Epidermal melanocyte (primary cell): ENCODE measurements around the gene GABRG3.

Experiments
- DNase-seq: peaks from one replicate; pipeline ENCODE4 v3.0.0; 2011; ENCODE audit warnings: low spot score; ENCODE audit not compliant: insufficient read length

GABRG3 gene

DNA sequence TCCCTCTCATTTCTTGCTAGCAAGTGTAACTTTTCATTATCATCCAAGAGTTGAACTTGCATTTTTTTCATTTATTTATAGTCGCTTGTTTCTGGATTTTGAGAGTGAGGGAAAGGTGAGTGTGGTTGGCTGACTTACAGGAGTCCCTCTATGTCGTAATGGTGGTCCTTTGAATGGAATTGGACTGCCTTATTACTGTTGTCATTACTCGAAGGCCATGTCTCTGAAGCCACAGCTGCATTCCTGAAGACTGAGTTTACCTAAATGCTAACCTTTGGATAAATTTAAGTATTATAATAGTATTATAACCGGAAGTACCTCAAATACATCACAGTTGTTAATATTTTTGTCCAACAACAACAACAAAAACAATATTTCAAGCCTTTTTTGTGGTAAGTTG is 488.9 kb downstream of the GABRG3 start:
- no peak for DNase-seq

DNA sequence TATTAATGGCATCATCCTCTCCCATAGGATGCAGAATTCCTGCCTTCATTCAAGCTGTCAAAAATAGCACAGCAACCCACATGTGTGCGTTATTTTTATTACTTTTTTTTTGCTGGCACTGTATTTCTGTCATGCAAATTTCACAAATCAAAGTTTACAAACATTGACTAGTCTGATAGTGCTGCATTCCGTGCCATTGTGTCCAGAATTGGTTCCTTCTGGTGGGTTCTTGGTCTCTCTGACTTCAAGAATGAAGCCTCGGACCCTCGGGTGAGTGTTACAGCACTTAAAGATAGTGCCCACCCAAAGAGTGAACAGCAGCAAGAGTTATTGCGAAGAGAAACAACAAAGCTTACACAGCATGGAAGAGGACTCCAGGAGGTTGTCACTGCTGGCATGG is 490.2 kb downstream of the GABRG3 start:
- DNase-seq, result no peak

DNA sequence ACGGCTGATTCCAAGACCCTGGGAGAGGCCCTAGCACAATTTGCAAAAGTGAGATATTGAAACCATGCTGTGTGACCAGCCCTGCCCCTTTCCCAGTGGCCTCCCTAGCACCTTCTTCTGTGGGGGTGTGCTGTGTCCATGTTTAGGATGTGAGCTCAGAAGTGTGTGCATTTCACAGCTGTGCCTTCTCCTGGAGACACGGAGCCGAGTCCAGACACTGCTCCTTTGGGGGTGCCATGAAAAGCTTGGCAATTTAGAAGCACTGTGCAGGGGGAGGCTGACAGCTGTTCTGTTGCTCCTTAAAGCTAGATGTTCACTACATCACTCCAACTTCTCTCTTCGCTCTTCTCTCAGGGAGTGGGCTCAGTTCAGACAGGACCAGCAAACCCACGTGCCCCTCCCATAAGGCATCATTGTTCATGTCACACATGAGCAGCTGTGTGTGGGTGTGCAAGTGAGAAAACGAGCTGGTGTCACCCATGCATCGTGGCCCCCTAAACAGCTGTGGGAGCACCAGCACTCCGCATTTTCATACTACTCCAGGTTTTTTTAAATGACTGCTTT is 492.6 kb downstream of the GABRG3 start:
- no peak for DNase-seq

DNA sequence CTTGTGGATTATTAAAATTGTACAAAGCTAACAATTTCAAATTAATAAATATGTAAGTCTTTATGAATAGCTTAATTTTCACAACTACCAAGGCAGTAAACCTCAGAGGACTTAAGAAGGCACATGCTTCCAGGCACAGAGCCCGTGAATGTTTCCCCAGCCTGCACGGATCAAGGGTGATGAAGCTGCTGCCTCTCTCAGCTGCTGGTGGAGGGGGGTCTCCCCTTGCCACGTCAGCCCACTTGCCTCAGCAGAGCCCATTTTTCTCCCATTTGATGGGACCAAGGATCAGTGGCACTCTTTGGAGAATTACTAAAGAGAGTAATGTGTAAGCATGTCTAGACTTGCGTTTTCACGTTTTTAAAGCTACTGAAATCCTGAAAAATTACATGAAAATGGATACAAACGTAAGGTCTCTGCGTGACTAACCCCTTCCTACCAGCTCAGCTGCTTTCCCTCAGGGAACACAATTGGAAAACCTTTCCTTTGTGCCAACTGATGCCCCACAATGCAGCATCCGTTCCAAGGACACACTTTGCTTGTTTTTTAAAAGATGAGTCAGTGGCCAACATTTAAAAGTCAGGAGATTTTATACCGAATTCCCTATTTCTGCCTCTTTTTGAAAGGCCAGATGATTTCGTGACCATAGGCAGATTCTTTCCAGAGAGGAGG is 494.1 kb downstream of the GABRG3 start:
- no peak for DNase-seq

DNA sequence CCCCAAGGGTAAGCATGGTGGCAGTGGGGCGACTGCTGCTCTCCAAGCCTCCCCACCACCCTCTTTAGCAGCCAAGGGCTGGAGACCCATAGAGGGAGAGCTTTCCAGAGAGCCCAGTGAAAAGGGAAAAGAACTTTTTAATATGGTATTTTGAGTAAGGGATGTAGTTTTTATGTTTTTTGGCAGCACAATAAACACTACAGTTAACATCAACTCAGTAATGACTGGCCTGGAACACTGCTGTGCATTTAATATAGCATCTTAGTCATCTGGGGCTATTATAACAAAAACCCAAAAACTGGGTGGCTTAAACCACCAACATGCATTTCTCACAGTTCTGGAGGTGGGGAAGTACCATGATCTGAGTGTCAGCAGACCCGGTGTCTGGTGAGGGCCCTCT is 495.8 kb downstream of the GABRG3 start:
- no peak for DNase-seq

DNA sequence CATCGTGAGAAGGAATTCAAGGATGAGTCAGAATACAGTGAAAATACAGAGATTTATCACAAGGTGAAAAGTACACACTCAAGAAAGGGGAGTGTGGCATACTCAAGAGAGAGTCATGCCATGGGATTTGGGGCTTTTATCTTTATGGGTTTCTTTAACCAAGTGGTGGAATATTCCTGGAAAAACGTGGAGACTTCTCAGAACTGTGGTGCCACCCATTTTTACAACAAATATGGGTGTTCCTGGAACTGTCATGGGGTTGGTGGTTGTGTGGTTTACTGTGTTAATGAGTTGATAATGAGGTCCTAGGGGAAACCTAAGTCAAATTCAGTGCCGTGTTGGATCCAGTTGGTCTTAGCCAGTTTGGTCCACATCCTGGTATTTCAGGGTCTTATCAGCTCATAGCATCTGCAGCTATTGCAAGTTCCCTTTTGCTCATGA is 497.2 kb downstream of the GABRG3 start:
- no peak for DNase-seq

DNA sequence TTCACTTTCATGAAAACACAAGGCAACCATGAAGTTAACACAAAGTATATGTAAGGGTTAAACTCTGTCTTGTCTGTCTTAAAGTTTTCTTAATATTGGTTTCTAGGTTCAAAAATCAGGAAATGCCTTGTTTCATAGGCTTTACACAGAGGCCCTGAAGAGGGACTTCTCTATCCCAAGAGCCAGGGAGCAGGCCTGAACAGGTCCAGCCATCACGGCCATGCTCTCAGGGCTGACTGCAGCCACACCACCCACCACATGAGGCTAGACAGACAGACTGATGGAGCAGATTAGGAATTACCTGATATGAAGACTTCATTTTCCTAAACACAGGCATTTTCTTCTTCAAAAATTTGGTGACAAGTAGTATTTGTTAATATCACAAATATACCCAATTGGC is 502.9 kb downstream of the GABRG3 start:
- no peak for DNase-seq

DNA sequence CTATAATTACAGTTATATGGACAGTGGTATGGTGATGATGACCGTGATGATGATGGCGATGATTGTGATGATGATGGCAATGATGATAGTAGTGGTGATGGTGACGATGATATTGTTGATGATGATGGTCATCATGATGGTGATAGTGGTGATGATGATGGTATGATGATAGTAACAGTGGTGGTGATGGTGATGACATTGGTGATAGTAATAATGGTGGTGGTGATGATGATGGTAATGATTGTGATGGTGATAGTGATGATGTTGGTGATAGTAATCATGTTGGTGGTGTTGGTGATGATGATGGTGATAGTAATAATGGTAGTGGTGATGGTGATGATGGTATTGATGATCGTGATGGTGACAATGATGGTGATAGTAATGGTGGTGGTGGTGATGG is 504.4 kb downstream of the GABRG3 start:
- no peak for DNase-seq

DNA sequence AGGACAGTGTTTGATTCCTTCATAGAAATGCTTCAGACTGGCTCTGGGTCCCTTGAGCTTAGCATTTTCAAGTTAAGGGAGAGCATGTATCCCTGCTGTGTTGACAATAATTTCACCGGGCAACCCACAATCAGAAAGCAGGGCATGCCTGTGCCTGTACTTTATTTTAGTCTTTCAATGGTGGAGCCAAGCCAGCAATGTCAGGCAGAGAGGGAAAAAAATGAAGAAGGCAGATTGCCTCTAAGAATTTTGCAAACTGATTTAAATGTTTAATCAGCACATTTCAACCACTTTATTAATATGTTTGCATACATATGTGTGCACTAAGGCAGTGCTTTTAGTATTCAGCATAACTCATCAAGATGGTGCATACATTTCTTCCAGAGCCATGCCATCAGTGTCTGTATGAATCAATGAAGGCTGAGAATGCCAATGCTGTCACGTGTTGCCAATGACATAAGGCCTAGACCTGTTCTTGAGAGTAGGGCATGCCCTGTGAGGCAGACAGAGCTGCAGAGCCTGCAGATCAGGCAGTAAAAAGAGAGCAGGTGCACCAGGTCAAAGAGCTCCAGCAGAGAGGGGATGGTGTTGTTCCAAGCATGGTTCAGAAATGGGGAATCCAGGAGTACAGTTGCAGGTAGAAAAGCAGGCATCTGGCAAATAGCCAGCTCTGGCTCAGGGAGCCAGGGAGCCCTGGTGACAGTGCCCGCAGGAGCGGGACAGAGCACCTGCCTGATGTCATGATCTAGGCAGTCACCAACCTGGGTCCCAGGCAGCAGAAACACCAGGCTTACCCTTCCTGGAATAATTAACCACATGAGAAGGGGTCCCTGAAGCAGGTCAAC is 508.5 kb downstream of the GABRG3 start:
- no peak for DNase-seq

DNA sequence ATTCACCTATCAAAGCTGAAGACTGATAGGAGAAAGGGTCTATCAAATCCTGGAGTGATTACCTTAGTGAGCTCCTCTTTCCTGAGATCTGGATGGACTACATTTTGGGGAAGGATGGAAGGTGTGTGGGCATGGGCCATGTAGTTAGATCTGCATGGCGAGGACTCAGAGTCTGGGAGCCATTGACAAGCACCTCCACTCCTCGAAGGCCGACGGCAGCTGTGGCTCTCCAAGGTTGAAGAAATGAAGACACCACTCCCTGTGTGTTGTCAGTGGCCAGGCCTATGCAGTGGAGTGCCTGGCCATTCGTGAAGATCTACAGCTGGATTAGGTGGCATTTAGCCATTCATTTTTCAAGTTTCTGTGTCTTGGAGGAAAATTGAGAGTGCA is 509.2 kb downstream of the GABRG3 start:
- no peak for DNase-seq

DNA sequence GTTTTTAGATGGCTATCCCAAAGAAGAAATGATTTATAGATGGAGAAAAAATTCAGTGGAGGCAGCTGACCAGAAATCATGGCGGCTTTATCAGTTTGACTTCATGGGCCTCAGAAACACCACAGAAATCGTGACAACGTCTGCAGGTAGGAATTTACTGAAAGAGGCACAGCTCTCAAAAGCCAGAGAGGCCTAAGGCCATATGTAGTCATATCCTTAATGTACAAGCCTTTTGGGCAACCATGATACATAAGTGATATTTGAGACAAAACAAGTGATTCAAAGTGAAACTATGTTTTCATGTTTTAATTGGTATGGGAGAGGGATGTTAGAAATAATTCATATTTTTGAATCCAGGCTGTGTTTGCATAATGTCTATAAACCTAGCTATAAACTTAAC is 509.7 kb downstream of the GABRG3 start:
- no peak for DNase-seq

DNA sequence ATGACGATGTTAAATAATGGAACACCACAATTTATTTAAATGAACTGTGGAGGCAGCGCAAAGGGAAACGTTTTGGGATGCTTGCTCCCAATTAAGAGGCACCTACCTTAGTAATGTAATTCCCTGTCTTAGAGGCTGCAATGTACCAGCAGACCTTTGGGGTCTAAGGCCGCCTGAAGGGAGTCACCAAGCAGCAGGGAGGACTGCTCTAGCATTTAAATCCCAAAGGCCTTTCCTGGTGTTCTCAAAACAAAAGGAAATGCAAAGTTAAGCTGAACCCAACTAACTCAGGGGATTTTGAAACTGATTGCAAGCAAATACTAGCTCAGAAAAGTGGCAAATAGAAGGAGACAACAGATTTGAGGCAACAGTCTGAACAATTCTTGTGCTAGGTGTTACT is 510.8 kb downstream of the GABRG3 start:
- no peak for DNase-seq

DNA sequence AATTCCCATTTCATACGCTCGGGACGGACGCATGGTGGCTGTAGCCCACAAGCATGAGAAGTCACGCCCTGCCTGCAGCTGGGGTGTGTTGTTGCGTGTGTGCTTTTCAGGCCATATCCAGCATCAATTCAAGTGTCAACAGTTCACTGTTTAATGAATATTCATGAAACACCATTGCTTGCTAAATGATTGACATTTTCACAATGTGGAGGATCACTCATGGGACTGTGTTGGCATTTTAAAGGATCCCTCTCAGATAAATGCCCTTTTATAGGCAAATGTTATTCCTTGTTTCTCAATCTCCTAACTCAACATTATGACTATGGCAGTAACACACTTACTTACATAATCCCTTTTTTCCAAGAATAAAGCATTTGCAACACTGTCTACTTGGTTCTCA is 511.3 kb downstream of the GABRG3 start:
- DNase-seq, result no peak

DNA sequence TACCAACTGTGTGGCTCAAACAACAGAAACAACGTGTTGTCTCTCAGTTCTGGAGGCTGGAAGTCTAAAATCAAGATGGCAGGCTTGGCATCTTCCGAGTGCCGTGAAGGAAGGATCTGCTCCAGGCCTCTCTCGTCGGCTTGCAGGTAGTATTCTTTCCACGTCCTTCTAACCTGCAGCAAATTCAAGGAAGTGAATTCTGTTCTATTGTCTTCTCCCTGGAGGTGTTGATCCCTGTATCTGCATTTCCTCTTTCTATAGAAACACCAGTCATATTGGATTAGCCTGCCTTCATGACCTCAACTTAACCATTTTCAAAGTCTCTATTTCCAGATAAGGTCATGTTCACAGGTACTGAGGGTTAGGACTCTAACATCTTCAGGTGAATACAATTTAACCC is 512.1 kb downstream of the GABRG3 start:
- DNase-seq, result no peak

DNA sequence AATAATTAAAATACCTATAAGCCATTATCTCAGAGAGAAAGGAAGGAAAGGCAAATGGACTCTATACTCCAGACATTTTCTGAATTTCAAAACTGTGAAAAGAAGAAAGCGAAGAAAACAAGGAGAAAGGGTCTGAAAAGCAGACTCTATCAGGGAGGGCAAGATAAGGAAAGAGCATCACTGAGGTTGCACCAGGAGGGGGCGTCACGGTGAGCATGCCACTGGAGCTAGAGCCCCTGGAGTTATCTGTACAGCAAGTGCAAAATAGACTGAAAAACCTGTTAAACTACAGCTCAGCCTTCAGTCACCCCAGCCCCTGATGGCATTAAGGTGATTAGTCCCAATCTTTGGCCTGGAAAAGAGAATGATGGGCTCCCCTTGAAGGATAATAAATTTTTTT is 514.3 kb downstream of the GABRG3 start:
- DNase-seq, result no peak

DNA sequence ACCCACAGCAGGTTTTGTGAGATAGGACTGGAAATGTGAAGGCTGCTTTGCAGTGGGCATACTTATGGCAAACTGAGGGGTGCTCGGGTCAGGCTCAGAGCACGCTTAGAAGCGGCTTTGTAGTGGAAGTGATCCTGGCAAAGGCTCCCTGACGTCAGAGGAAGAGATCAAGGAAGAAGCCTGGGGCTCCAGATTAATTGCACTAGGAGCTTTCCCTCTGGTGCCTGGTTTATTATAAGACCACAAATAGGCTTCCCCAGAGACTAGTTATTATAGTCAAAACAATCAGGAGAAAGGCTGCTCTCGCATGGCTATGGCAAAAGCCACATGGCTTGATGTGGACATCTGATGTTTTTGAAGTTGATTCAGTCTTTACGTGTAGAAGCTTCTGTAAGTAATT is 515.1 kb downstream of the GABRG3 start:
- no peak for DNase-seq

DNA sequence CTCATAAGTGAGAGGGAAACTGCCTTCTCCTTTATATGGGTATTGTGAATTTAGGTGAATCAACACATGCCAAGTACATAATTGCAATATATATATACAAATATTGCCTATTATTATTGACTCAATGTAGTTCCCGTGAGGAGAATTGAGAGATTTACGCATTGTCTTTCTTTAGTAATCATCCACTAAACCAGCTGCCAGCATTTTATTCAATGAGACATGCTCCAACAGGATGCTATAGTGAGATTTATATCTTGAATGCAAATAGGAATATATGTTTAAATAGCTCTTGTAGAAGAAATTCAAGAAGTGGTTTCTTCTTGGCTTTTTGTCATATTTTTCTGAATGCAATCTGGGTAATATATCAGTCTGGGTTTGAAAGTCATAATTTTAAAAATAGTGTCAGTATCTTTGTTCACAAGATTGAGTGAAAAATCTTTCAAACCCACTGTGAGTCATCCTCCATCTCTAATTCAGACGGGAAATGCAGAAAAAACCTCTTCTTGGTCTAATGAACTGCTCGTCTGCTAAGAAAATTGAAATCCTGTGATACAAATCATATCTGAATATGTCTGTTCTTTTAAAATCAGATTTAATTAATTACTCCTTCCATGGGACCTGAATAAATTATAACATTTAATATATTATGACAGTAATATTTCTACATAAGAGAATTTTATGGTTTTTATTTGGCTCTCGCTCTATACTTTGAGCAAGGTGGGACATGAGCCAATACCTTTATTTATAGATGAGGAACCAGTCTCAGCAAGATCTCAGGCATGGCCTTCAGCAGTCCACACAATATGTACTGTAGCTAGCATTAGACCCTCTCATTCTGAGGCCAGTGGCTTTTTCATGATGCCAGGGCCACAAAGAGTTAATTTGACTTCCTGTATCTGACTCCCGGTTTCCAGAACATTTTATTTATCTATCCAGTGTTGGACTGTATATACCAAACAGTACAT is 516.0 kb downstream of the GABRG3 start:
- DNase-seq, result no peak

DNA sequence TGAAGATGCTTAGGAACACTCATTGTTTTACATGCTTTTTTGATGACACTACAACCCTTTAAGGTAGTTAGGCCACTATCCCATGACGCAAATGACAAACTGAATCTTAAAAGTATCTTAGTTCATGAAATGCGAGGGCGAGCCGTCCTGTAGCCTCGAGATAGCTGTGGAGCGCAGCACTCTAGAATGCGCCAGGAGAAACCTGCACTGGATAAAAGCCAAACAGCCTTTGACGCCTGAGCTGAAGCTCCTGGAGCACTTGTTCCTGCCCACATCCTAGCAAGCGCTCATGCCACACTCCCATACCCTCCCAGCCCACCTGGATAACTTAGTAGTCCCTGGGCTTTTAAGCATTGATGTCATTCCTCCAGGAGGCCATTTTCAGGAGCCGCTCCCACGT is 516.9 kb downstream of the GABRG3 start:
- no peak for DNase-seq

DNA sequence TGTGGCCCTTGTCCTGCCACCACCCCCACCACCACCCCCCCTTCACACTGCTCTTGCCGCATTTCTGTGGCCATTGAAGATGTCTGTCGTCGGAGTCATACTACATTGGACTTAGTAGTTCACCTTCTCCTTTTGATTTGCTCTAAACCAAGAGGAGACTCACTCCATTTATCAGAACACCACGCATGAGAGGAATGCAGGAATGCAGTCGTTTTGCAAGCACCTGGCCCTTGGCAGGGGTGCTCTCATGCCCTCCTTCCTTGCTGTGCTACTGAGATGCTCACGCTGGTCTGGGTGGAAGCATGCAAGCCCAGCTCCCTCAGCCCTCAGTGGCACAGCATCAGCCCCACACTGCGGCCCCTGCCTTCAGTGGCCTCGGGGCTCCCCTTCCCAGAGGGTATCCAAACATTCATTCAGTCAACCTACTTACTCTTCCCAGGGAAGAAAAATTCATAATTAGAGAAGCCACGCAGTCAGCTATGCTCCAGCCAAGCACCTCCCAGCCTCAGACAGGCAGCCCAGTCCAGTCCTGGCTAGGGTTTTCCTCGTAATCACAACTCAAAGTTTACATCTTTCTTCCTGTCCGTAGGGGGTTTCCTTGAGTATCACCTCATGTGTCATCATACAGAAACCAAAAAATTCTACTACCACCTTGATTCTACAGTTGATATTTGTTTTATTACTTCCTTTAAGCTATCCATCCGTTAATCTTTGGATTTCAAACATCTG is 520.0 kb downstream of the GABRG3 start:
- DNase-seq, result no peak

DNA sequence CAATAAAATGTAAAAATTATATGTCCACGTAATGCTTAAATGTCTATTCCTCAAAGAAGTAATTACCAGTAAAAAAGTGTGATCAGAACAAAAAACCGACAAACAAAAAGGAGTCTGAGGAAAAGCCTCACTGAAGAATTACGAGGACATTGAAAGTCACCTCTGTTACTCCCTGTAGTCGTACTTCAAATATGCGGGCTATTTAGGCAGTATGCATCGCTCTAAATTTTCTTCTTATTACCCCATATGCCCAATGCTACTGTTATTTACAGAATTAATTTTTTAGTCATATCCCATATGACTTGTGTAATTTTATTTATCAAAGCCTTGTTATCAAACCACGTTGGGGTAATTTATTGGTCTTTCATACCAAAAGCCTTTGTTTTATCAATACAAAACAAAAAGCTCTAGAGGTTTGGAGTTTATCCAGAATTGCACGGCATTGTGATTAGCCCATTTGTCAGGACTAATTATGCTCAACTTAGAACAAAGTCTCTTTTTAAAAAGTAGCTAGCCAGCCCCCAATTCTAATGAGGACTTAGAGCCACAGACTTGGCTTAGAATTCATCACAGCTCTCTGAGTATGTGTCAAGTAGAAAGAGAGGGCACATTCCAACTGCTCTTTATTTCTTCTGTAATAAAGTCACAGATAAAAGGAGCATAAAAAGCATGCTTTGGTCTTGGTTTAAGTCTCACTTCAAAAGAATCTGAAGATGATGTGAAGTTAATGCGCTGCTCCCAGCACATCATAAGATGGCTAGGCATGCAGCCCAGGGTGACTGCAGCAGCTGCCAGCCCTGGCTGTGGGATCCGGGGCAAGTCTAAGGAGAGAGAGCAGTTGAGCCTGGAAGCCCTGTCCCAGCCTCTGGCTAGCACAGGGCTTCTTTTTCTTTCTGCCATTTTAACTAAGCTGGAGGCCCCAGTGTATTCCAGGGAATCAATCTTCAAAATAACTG is 521.0 kb downstream of the GABRG3 start:
- no peak for DNase-seq
